ENCODE measurements around the gene CACHD1. TPM values are rescaled to one million over a fixed set of nuclear protein-coding genes. Genes with fewer than 3 reads are reported as not detected.

CACHD1 gene
- total RNA-seq, 1 donor from 2014 or later: 41.0 TPM

DNA sequence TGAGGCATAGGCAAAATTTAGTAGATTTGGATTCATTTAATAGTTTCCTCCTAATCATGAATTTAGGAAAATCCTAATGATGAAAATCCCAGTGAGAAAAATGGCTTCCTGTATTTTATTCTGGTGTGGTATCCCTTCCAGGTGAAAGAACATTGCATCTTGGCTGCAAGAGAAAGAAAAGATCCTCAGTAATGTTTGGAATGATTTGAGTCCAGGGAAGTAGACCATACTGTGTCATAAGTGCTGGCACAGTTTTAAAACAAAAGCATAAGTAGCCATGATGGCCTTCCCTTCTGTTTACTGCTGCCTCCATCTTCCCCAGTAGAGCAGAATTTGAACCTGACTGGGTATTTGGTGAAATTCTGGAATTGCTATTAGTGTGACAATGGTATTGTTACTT lies 52.8 kb downstream of the CACHD1 start:
- peaks cover 65% of the 10 kb centered on the region for H3K4me1 Mint-ChIP-seq

DNA sequence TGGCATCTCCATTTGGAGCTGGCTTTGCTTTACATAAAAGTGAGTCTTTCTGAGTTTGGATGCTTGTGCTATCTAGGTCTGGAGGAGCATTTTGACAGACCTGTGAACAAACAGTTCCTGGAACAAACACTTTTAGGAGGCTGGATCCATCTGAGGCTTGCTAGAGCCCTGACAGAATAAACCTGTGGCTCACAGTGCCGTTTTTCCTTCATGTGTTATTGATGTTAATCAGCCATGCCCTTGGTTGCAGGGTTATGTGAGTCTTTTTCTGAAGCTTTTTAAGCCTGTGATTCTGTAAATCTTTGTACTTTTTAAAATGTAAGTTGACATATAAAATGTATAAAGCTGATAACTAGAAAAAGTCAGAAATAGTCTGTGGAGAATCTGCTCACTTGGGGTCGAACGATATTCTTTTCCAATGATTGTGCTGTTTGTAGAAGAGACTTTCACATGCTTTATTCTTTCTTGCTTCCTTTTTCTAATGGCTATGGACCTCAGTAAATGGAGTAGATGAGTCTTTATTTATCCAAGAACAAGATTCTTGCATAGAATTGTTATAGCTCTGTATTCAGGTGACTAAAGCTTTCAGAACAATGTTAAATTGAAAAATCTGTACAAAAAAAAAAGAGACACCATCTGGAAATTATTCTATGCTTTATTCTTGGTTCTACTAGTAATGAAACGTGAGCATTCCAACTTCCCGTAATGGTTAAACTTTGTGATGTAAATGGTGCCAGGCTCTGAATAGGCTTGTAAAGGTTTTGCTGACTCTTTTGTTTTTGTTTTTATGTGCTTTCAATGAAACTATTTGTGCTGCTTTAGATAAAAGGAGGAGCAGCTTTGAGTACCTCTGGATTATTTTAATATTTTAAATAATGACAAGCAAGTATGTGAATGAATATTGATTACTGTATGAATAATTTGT lies 53.7 kb downstream of the CACHD1 start:
- H3K9me3 Mint-ChIP-seq: no peaks in the 10 kb centered on the region
- peaks cover 58% of the 10 kb centered on the region for H3K4me1 Mint-ChIP-seq
- H3K27ac Mint-ChIP-seq (ENCODE audit: unreplicated experiment): no peak overlapping the region
- H3K27me3 Mint-ChIP-seq (ENCODE audit: low read depth): no peaks in the 10 kb centered on the region
- no peak for DNase-seq (ENCODE audit: low read depth, low spot score)
- H3K36me3 Mint-ChIP-seq (ENCODE audit: low read depth): no peaks in the 10 kb centered on the region
- TF ChIP-seq, protein P1, sequence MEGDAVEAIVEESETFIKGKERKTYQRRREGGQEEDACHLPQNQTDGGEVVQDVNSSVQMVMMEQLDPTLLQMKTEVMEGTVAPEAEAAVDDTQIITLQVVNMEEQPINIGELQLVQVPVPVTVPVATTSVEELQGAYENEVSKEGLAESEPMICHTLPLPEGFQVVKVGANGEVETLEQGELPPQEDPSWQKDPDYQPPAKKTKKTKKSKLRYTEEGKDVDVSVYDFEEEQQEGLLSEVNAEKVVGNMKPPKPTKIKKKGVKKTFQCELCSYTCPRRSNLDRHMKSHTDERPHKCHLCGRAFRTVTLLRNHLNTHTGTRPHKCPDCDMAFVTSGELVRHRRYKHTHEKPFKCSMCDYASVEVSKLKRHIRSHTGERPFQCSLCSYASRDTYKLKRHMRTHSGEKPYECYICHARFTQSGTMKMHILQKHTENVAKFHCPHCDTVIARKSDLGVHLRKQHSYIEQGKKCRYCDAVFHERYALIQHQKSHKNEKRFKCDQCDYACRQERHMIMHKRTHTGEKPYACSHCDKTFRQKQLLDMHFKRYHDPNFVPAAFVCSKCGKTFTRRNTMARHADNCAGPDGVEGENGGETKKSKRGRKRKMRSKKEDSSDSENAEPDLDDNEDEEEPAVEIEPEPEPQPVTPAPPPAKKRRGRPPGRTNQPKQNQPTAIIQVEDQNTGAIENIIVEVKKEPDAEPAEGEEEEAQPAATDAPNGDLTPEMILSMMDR (conservative IDR thresholded peaks at IDR 0.05): no peak
- H3K4me3 Mint-ChIP-seq: no peak overlapping the region

More for the DNA sequence above, 52.8 kb downstream of the CACHD1 start:
- Mint-ChIP-seq H3K4me3 (no peak overlapping the region), H3K27ac (ENCODE audit: unreplicated experiment) (no peak overlapping the region), H3K27me3 (ENCODE audit: low read depth) (no peaks in the 10 kb centered on the region), H3K36me3 (ENCODE audit: low read depth) (no peaks in the 10 kb centered on the region), H3K9me3 (no peaks in the 10 kb centered on the region)
- TF ChIP-seq, protein P1 (conservative IDR thresholded peaks at IDR 0.05): no peak
- DNase-seq (ENCODE audit: low read depth, low spot score): no peak

DNA sequence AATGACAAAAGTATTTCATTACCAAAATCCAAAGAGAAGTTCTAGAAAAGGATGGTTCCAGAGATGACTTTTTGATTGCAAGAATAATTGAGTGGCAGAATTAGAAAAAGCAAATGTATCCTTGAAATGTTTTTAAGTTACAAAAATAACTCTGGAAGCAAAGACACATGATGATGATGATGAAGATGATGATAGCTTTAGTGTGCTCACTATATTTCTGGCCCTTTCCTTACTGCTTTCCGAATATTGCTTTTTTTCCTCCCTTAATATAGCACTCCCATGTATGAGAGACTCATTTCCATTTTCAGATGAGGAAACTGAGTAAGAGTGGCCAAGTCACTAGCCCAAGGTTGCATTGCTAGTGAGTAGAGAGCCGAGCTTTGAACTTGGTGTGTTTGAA lies 54.7 kb downstream of the CACHD1 start:
- H3K27ac Mint-ChIP-seq (ENCODE audit: unreplicated experiment): no peak overlapping the region
- no peaks in the 10 kb centered on the region for H3K27me3 Mint-ChIP-seq (ENCODE audit: low read depth)

DNA sequence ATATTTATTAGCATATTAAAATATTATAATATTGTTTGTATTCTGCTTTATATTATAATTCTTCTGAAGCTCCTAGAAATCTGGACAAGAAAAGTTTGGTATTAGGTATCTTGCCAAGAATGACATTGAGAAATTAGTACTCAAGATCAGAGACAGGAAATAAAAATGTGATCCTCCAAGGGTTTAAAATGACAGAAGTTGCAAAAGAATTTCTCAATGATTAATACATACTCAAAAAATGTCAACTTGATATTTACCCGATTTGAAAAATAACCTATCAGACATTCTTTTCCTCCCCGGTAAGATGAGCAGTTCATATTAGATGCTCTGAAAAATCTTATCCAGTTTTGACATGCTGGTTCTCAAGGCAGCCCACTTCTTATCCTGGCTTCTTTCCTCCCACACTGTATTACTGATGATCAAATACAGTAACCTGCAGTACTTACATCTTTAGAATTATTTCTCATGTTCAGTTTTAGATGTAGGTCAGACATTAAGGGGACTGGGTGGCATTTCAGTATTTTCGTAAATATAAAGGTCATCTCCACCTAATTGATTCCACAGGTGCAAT lies 55.3 kb downstream of the CACHD1 start:
- Mint-ChIP-seq H3K4me3 (no peak overlapping the region), H3K4me1 (peaks cover 56% of the 10 kb centered on the region), H3K27ac (ENCODE audit: unreplicated experiment) (no peak overlapping the region), H3K9me3 (no peaks in the 10 kb centered on the region), H3K36me3 (ENCODE audit: low read depth) (no peaks in the 10 kb centered on the region), H3K27me3 (ENCODE audit: low read depth) (no peaks in the 10 kb centered on the region)
- TF ChIP-seq, protein P1 (conservative IDR thresholded peaks at IDR 0.05): no peak
- no peak for DNase-seq (ENCODE audit: low read depth, low spot score)

More for the DNA sequence above, 54.7 kb downstream of the CACHD1 start:
- TF ChIP-seq, protein P1 (conservative IDR thresholded peaks at IDR 0.05): no peak
- H3K36me3 Mint-ChIP-seq (ENCODE audit: low read depth): no peaks in the 10 kb centered on the region
- H3K4me3 Mint-ChIP-seq: no peak overlapping the region
- no peak for DNase-seq (ENCODE audit: low read depth, low spot score)
- H3K4me1 Mint-ChIP-seq: peaks cover 54% of the 10 kb centered on the region
- no peaks in the 10 kb centered on the region for H3K9me3 Mint-ChIP-seq

DNA sequence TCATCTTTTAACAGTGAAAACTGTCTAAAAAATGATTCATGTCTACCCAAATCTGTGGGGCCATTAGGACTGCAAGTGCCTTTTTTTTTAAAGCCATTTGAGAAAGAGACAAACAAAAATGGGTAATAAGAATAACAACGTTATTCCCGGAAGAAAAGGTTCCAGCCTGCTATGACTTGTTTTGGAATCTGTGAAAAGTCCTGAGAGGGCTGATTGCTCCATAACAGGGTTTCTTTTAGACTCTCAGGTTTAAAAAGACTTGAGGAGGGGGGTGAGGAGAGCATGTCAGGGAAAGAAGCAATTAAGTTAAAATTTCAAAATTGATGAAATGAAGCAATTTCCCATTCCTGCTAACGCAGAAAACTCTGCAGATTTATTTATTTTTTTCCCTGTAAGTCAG lies 56.4 kb downstream of the CACHD1 start:
- Mint-ChIP-seq H3K4me1 (peaks cover 61% of the 10 kb centered on the region), H3K36me3 (ENCODE audit: low read depth) (no peaks in the 10 kb centered on the region), H3K27me3 (ENCODE audit: low read depth) (no peaks in the 10 kb centered on the region), H3K9me3 (no peaks in the 10 kb centered on the region), H3K27ac (ENCODE audit: unreplicated experiment) (no peak overlapping the region), H3K4me3 (no peak overlapping the region)
- DNase-seq (ENCODE audit: low read depth, low spot score): no peak
- TF ChIP-seq, protein P1 (conservative IDR thresholded peaks at IDR 0.05): no peak

All from neural crest cell (in vitro differentiated cells).